ENCODE measurements around the gene TENT4A. TPM values are rescaled to one million over a fixed set of nuclear protein-coding genes. Genes with fewer than 3 reads are reported as not detected.

TENT4A gene
- total RNA-seq, 6 experiments from 2014 or later, result 19.8 to 23.8 (median 21.7) TPM

DNA sequence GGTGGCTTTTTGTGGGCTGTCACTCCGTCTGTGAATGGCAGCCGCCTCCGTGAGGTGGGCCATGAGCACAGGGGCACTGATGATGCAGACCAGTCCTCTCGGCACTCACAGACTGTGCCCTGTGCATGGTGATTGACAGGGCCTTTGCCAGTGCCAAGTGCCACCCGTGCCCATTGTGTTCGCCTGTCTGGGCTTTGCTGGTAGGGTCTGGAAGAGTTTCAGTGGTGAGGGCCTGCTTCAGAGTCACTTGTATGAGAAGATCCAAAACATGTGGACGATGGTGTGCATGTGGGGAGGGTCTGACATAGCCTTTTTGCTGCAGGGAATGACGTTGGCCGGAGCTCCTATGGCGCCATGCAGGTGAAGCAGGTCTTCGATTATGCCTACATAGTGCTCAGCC, 34.9 kb downstream of the TENT4A start:
- peaks cover 12% of the 10 kb centered on the region for H3K4me1 Mint-ChIP-seq (ENCODE audit: low read depth)
- DNase-seq, result no peak

GRCh38 chr5:6749026-6749716, 35.9 kb downstream of the TENT4A start:
- no peak overlapping the region for H3K27ac Mint-ChIP-seq
- peaks cover 57% of the 10 kb centered on the region for H3K36me3 Mint-ChIP-seq (ENCODE audit: low read depth)
- H3K4me3 Mint-ChIP-seq, result no peak overlapping the region
- H3K27me3 Mint-ChIP-seq (ENCODE audit: insufficient read depth), result no peaks in the 10 kb centered on the region; the same call in none of the 2 replicates
- TF ChIP-seq CTCF (IDR thresholded peaks at IDR 0.05), result no peak
- no peak for DNase-seq
- H3K9me3 Mint-ChIP-seq, result no peaks in the 10 kb centered on the region
- H3K4me1 Mint-ChIP-seq (ENCODE audit: low read depth), result peaks cover 12% of the 10 kb centered on the region

More for the DNA sequence above, 34.9 kb downstream of the TENT4A start:
- Mint-ChIP-seq H3K27me3 (ENCODE audit: insufficient read depth) (no peaks in the 10 kb centered on the region; the same call in none of the 2 replicates), H3K36me3 (ENCODE audit: low read depth) (peaks cover 57% of the 10 kb centered on the region), H3K4me3 (no peak overlapping the region), H3K9me3 (no peaks in the 10 kb centered on the region), H3K27ac (no peak overlapping the region; the same call in 1 of the 2 replicates)
- no peak for TF ChIP-seq CTCF (IDR thresholded peaks at IDR 0.05)

- no peak for TF ChIP-seq CTCF (IDR thresholded peaks at IDR 0.05)
- DNase-seq, result no peak
- peaks cover 12% of the 10 kb centered on the region for H3K4me1 Mint-ChIP-seq (ENCODE audit: low read depth)
- no peaks in the 10 kb centered on the region for H3K9me3 Mint-ChIP-seq
- H3K27me3 Mint-ChIP-seq (ENCODE audit: insufficient read depth), result no peaks in the 10 kb centered on the region; the same call in none of the 2 replicates
- H3K4me3 Mint-ChIP-seq, result no peak overlapping the region
- peaks cover 62% of the 10 kb centered on the region for H3K36me3 Mint-ChIP-seq (ENCODE audit: low read depth)
- peak overlapping the region; percentile 30; the same call in 1 of the 2 replicates for H3K27ac Mint-ChIP-seq
Observed at GRCh38 chr5:6750142-6750840, 37.1 kb downstream of the TENT4A start.

- Mint-ChIP-seq H3K9me3 (no peaks in the 10 kb centered on the region), H3K4me1 (ENCODE audit: low read depth) (peaks cover 12% of the 10 kb centered on the region), H3K4me3 (no peak overlapping the region), H3K36me3 (ENCODE audit: low read depth) (peaks cover 65% of the 10 kb centered on the region), H3K27me3 (ENCODE audit: insufficient read depth) (no peaks in the 10 kb centered on the region; the same call in none of the 2 replicates), H3K27ac (no peak overlapping the region)
- no peak for DNase-seq
- no peak for TF ChIP-seq CTCF (IDR thresholded peaks at IDR 0.05)
Observed at GRCh38 chr5:6750951-6751685, 37.9 kb downstream of the TENT4A start.

DNA sequence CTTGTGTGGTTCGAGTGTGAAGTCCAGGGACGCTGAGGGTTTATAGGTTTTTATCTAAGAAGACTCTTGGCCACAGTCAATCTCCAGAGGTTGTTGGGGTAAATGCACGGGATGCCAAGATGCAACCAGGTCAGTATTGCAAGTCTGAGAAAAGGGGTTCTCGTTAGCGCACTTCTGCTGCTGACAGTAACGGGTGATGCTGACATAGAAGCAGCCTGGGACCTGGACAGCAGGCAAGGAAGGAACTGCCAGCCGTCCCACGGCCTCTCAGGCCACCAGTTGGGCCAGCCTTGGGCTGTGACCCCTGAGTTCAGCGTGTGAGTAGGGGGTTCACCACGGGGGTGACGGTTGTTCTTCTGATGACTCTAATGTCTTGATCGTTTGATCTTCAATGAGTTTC, 39.0 kb downstream of the TENT4A start:
- no peak for DNase-seq
- no peak for TF ChIP-seq CTCF (IDR thresholded peaks at IDR 0.05)
- H3K27ac Mint-ChIP-seq, result no peak overlapping the region
- H3K9me3 Mint-ChIP-seq, result no peaks in the 10 kb centered on the region
- no peaks in the 10 kb centered on the region; the same call in none of the 2 replicates for H3K27me3 Mint-ChIP-seq (ENCODE audit: insufficient read depth)
- H3K4me1 Mint-ChIP-seq (ENCODE audit: low read depth), result peaks cover 9% of the 10 kb centered on the region
- H3K4me3 Mint-ChIP-seq, result no peak overlapping the region
- peaks cover 73% of the 10 kb centered on the region for H3K36me3 Mint-ChIP-seq (ENCODE audit: low read depth)

All from HFFc6 (cell line).